ENCODE data around the gene CDC45.

DNA sequence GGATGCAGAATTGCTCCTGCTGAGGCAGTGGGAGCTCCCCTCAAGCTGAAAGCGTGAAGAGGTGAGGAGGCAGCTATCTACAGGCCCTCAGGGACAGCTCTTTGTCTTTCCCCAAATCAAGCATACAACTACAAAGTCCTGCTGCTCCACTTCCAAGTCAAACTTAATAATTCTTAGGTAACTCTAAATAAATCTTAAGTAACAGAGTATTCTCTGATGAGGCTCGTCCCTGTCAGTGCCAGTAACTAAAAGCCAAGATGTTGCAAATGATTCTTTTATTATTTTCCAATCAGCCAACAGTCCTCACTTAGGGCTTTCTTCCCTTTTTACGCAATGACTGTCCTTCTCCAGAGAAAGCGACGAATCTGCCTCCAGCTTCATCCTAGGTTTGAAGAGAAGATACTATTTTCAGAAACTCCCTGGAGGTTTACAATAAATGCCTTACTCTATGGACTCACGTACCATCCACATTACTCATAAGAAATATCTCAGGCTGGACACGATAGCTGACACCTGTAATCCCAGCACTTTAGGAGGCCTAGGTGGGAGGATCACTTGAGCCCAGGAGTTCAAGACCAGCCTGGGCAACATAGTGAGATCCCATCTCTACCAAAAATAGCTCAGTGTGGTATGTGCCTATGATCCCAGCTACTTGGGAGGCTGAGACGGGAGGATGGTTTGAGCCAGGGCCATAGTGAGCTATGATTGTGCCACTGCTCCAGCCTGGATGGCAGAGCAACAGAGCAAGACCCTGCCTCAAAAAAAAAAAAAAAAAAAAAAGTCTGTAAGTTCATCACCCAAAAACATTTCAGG, 29.2 kb upstream of the CDC45 start:
- TF ChIP-seq, protein P1, sequence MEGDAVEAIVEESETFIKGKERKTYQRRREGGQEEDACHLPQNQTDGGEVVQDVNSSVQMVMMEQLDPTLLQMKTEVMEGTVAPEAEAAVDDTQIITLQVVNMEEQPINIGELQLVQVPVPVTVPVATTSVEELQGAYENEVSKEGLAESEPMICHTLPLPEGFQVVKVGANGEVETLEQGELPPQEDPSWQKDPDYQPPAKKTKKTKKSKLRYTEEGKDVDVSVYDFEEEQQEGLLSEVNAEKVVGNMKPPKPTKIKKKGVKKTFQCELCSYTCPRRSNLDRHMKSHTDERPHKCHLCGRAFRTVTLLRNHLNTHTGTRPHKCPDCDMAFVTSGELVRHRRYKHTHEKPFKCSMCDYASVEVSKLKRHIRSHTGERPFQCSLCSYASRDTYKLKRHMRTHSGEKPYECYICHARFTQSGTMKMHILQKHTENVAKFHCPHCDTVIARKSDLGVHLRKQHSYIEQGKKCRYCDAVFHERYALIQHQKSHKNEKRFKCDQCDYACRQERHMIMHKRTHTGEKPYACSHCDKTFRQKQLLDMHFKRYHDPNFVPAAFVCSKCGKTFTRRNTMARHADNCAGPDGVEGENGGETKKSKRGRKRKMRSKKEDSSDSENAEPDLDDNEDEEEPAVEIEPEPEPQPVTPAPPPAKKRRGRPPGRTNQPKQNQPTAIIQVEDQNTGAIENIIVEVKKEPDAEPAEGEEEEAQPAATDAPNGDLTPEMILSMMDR (IDR thresholded peaks at IDR 0.05): no peak
- no peak for TF ChIP-seq POLR2A (IDR thresholded peaks at IDR 0.05)

Measured in testis (tissue), 2 donors.